BLaER1 (cell line): Measurements from ENCODE around the gene AGAP9.
"Not testable (repeated sequence)": the region's sequence is repeated elsewhere in the genome, so short reads cannot be mapped to it uniquely, and the experiment has no call there.

ENCODE experiments used
- H3K27ac ChIP-seq: shearing (Covaris generic); formaldehyde crosslinking; 2 replicates; pipeline ENCODE4 v1.8.1; 2022
- H3K27me3 ChIP-seq: shearing (Covaris generic); formaldehyde crosslinking; 2 replicates; pipeline ENCODE4 v1.8.1; 2022
- H3K36me3 ChIP-seq: shearing (Covaris generic); formaldehyde crosslinking; 2 replicates; pipeline ENCODE4 v1.8.1; 2022
- H3K4me1 ChIP-seq: shearing (Covaris generic); formaldehyde crosslinking; 2 replicates; pipeline ENCODE4 v1.8.1; 2022
- H3K4me2 ChIP-seq: shearing (Covaris generic); formaldehyde crosslinking; 2 replicates; pipeline ENCODE4 v1.8.1; 2022
- H3K4me3 ChIP-seq: shearing (Covaris generic); formaldehyde crosslinking; 2 replicates; pipeline ENCODE4 v1.8.1; 2022
- H3K9ac ChIP-seq: shearing (Covaris generic); formaldehyde crosslinking; 2 replicates; pipeline ENCODE4 v1.8.1; 2022
- H3K9me3 ChIP-seq: shearing (Covaris generic); formaldehyde crosslinking; 2 replicates; pipeline ENCODE4 v1.8.1; 2022
- H4K20me1 ChIP-seq: shearing (Covaris generic); formaldehyde crosslinking; 2 replicates; pipeline ENCODE4 v1.8.1; 2022

Gene AGAP9

DNA sequence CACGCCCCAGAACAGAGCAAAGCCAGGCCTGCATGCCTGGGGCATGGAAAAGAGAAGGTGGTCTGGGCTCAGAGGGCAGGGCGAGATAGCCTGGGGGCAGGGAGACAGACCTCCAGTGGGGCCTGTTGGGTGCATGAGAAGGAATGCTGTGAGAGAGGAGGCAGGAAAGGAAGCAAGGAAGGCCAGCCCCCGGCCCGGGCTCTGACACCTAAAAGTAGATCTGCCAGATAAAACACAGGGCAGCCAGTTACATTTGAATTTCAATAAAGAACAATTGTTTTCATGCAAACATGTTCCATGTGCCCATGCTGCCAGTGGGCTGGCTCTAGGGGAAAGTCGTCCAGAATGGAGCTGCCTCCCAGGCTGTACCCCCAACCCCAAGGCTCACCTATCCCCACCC is 45.3 kb downstream of the AGAP9 start:
- H3K9me3 ChIP-seq, H3K4me3 ChIP-seq, H3K27me3 ChIP-seq, H3K9ac ChIP-seq, H3K36me3 ChIP-seq, H3K27ac ChIP-seq, H4K20me1 ChIP-seq, H3K4me1 ChIP-seq, H3K4me2 ChIP-seq: not testable (repeated sequence)

- not testable (repeated sequence) for H3K36me3 ChIP-seq, H3K4me1 ChIP-seq, H4K20me1 ChIP-seq, H3K4me2 ChIP-seq, H3K9me3 ChIP-seq, H3K27ac ChIP-seq, H3K9ac ChIP-seq, H3K27me3 ChIP-seq, H3K4me3 ChIP-seq
These were observed 46.4 kb downstream of the AGAP9 start for GRCh38 chr10:47477078-47477477.

- not testable (repeated sequence) for H3K9me3 ChIP-seq, H3K27ac ChIP-seq, H4K20me1 ChIP-seq, H3K4me1 ChIP-seq, H3K27me3 ChIP-seq, H3K4me2 ChIP-seq, H3K36me3 ChIP-seq, H3K4me3 ChIP-seq, H3K9ac ChIP-seq
These were observed 48.3 kb downstream of the AGAP9 start for GRCh38 chr10:47475101-47475500.

DNA sequence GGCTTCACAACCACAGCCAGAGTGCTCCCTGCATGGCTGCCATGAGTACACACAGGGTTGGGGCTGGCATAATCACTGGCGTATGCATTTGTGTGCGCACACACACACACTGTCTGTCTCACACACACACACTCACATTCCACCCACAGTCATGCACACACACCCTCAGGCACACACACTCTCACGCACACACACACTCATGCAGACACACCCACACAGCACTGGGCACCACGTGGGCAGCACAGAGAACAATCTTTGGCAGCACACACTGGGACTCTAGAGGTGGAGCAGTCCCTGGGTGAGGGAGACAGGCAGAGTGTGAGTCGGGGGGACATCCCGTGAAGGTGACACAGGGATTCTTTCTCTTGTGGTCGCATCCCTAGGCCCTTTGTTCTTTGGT is 49.9 kb downstream of the AGAP9 start:
- not testable (repeated sequence) for H3K36me3 ChIP-seq, H3K4me3 ChIP-seq, H3K9ac ChIP-seq, H3K4me1 ChIP-seq, H3K9me3 ChIP-seq, H3K27me3 ChIP-seq, H3K4me2 ChIP-seq, H3K27ac ChIP-seq, H4K20me1 ChIP-seq

GRCh38 chr10:47472647-47473046 is 50.8 kb downstream of the AGAP9 start:
- not testable (repeated sequence) for H3K4me1 ChIP-seq, H3K9ac ChIP-seq, H4K20me1 ChIP-seq, H3K36me3 ChIP-seq, H3K4me3 ChIP-seq, H3K4me2 ChIP-seq, H3K27ac ChIP-seq, H3K9me3 ChIP-seq, H3K27me3 ChIP-seq

- not testable (repeated sequence) for H4K20me1 ChIP-seq, H3K4me1 ChIP-seq, H3K9me3 ChIP-seq, H3K27me3 ChIP-seq, H3K9ac ChIP-seq, H3K27ac ChIP-seq, H3K36me3 ChIP-seq, H3K4me2 ChIP-seq, H3K4me3 ChIP-seq
These were observed 51.4 kb downstream of the AGAP9 start for GRCh38 chr10:47472072-47472471.

DNA sequence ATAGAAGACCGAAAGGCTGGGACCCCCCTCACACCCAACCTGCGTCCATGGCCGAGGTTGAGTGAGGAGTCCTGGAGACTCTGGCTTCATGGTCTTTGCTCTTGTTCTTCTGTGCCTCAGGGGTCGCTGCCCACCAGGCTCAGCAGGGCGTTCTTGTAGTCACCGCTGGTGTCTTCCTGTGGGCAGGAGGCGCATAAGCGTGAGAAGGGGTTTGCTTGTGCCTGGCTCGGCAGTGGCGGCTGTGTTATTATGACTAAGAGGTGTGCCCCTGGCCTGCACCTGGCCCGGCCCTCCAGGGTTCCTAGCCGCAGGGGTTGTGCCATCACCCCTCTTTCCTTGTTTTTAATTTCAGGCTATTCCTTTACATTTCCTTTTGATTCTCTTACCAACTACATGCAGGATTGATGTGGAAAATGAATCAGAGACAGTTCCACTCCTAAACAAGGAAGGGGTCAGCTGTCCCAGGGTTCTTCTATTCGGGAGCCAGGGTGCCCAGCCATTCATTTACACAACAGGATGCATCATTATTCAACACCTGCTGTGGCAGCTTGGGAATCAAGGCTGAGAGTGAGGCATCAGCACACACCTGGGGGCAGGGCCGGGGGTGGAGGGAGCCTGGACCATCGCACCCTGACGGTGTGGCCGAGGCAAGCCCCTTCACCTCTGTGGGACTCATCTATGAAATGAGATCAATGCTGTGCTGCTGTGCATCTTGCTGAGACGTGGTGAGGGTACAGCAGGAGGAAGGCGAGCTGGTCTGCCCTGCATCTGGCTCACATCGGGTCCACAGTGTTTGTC is 54.5 kb downstream of the AGAP9 start:
- H3K4me2 ChIP-seq, H3K27me3 ChIP-seq, H3K36me3 ChIP-seq, H3K27ac ChIP-seq, H3K9me3 ChIP-seq, H3K4me1 ChIP-seq, H3K9ac ChIP-seq, H4K20me1 ChIP-seq, H3K4me3 ChIP-seq: not testable (repeated sequence)

DNA sequence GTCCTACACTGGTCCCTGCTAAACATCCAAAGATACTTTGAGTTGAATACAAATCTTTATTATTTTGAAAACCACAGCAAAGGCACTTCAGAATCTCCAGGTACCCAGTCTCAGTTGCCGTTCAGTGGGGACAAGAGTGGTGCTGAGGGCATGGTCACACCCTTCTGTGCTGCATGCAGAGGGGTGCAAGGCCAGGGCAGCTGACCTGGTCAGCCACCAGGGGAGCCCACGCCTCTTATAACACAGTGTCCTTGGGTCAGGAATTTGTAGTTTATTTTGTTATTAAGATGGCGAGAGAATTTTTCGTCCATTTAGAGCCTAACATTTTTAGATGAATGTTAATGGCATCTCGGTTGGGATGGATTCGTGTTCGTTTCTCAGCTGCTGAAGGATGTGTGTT is 55.5 kb downstream of the AGAP9 start:
- not testable (repeated sequence) for H3K4me1 ChIP-seq, H3K4me2 ChIP-seq, H3K4me3 ChIP-seq, H3K9ac ChIP-seq, H3K9me3 ChIP-seq, H3K36me3 ChIP-seq, H3K27ac ChIP-seq, H3K27me3 ChIP-seq, H4K20me1 ChIP-seq

GRCh38 chr10:47467458-47467857 is 56.0 kb downstream of the AGAP9 start:
- not testable (repeated sequence) for H3K27me3 ChIP-seq, H3K27ac ChIP-seq, H3K4me2 ChIP-seq, H4K20me1 ChIP-seq, H3K9ac ChIP-seq, H3K9me3 ChIP-seq, H3K4me3 ChIP-seq, H3K4me1 ChIP-seq, H3K36me3 ChIP-seq

DNA sequence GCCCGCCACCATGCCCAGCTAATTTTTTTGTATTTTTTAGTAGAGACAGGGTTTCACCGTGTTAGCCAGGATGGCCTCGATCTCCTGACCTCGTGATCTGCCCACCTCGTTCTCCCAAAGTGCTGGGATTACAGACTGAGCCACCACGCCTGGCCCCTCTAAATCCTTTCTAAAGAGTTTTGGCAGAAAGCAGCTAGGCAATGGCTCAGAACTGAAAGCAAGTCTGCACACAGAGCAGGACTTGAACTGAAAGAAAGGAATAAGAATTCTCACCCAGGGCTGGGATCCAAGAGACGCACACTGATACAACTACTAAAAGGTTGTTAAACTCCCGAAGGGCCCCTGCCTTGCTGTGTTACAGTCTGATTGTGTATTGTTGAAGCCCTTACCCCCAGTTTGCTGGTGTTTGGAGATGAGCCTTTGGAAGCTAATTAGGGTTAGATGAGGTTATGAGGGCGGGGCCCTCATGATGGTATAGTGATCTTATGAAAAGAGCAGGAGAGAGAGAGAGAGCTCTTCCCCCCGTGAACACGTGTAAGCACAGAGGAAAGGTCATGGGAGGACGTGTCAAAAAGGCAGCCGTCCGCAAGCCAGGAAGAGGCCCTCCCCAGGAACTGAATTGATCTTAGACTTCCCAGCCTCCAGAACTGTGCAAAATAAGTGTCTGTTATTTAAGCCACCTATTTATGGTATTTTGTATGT is 58.1 kb downstream of the AGAP9 start:
- H3K4me2 ChIP-seq, H3K27ac ChIP-seq, H4K20me1 ChIP-seq, H3K4me3 ChIP-seq, H3K9ac ChIP-seq, H3K4me1 ChIP-seq, H3K36me3 ChIP-seq, H3K9me3 ChIP-seq, H3K27me3 ChIP-seq: not testable (repeated sequence)

DNA sequence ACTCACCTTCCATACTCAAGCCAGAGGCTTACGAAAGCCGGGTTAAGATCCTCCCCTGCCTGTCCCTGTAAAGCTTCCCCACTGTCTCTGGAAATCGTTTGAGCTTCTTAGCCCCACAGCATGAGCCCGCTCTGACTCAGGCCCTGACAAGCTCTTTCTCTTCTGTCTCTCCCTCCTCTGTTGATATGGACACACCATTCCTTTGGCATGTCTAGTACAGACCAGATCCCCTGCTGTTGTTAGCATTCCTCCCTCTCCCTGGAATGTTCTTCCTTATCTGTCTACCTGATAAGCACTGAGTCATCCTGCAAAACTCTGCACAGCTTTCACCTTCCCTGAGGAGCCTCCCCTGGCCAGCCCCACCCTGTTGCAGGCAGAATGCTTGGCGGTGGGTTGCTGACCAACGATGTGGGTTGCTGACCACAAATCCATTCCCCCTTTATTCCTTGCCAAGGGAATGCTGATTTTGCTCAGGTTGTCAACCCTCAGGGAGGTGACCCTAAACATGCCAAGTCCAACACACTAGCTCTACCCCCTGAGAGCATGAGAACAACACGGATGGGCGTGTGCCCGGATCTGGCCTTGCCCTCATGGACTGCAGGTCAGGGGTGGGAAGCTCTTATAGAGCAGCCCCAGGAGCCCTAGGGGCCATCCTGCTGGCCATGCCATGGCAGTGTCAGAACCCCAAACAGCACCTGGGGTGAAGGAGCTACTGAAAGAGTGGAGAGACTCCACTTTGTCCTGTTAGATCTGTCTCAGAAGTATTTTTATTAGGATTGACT is 60.7 kb downstream of the AGAP9 start:
- not testable (repeated sequence) for H3K27ac ChIP-seq, H3K4me2 ChIP-seq

GRCh38 chr10:47461261-47461687 is 62.2 kb downstream of the AGAP9 start:
- not testable (repeated sequence) for H3K4me1 ChIP-seq, H4K20me1 ChIP-seq, H3K4me3 ChIP-seq, H3K27me3 ChIP-seq, H3K27ac ChIP-seq, H3K36me3 ChIP-seq, H3K9me3 ChIP-seq, H3K9ac ChIP-seq
- H3K4me2 ChIP-seq: peak overlapping the region; percentile 53

More for the DNA sequence above, 60.7 kb downstream of the AGAP9 start:
- H3K27me3 ChIP-seq, H3K36me3 ChIP-seq, H3K4me1 ChIP-seq, H4K20me1 ChIP-seq, H3K4me3 ChIP-seq, H3K9me3 ChIP-seq, H3K9ac ChIP-seq: not testable (repeated sequence)
